ENCODE measurements around the gene VAV3. TPM values are rescaled to one million over a fixed set of nuclear protein-coding genes. Genes with fewer than 3 reads are reported as not detected.

The VAV3 gene
- polyA plus RNA-seq, 3 donors = 5.4 to 9.2 (median 9.0) TPM

- H2AFZ ChIP-seq (ENCODE audit: insufficient read depth, low read depth, low read length, poor library complexity, severe bottlenecking) = no peak overlapping the region
- no peak overlapping the region for H3K4me2 ChIP-seq (replicated peaks; ENCODE audit: extremely low read depth, low read length, poor library complexity, severe bottlenecking)
- no peak overlapping the region for H3K27ac ChIP-seq (ENCODE audit: low read depth in 1 of 2, low read length in 2 of 2)
- no peaks in the 10 kb centered on the region for H3K27me3 Mint-ChIP-seq (ENCODE audit: low read depth in 3 of 3)
- H3K27ac Mint-ChIP-seq = no peak overlapping the region
- H3K27me3 ChIP-seq (ENCODE audit: control insufficient read depth in 2 of 2, insufficient read depth in 2 of 2, low read length in 2 of 2) = no peaks in the 10 kb centered on the region
- no peaks in the 10 kb centered on the region for H3K36me3 Mint-ChIP-seq
- intact Hi-C loops (cut with micrococcal nuclease) = no loop called here
- H3K4me3 Mint-ChIP-seq = no peak overlapping the region
- no peaks in the 10 kb centered on the region for H4K20me1 ChIP-seq (ENCODE audit: insufficient read depth, low read length)
- TF ChIP-seq CTCF (IDR thresholded peaks at IDR 0.05) = no peak
- no peaks in the 10 kb centered on the region for H3K79me2 ChIP-seq (ENCODE audit: insufficient read depth, low read length)
- H3K4me1 ChIP-seq (ENCODE audit: control insufficient read depth in 1 of 2, insufficient read depth in 2 of 2, low read length in 2 of 2) = no peaks in the 10 kb centered on the region
- no peaks in the 10 kb centered on the region for H3K36me3 ChIP-seq (replicated peaks in 1 of 2; ENCODE audit: control insufficient read depth in 1 of 2, insufficient read depth in 2 of 2, low read length in 2 of 2)
- no CpG with 5 or more reads among the region's 1 CpG for WGBS (ENCODE audit: insufficient coverage)
- H3K9me3 Mint-ChIP-seq = peaks cover 0 to 2% (median 0%) of the 10 kb centered on the region in 7 donors
- no peak overlapping the region for H3K9ac ChIP-seq (ENCODE audit: insufficient read depth, low read length, poor library complexity, severe bottlenecking)
- H3K4me1 Mint-ChIP-seq = no peaks in the 10 kb centered on the region
- no peak for DNase-seq
- H3K4me3 ChIP-seq (replicated peaks in 1 of 3; ENCODE audit: low read depth in 2 of 3, low read length in 3 of 3) = no peak overlapping the region
- H3K9me3 ChIP-seq (replicated peaks in 1 of 2; ENCODE audit: control insufficient read depth in 1 of 2, insufficient read depth in 1 of 2, low read length in 2 of 2) = no peaks in the 10 kb centered on the region
Measured at GRCh38 chr1:107552781-107553180, 412.2 kb downstream of the VAV3 start.

- Histone ChIP-seq H3K9me3 (replicated peaks in 1 of 2; ENCODE audit: control insufficient read depth in 1 of 2, insufficient read depth in 1 of 2, low read length in 2 of 2) (no peaks in the 10 kb centered on the region), H3K27ac (ENCODE audit: low read depth in 1 of 2, low read length in 2 of 2) (no peak overlapping the region), H4K20me1 (ENCODE audit: insufficient read depth, low read length) (no peaks in the 10 kb centered on the region), H3K79me2 (ENCODE audit: insufficient read depth, low read length) (no peaks in the 10 kb centered on the region), H3K27me3 (ENCODE audit: control insufficient read depth in 2 of 2, insufficient read depth in 2 of 2, low read length in 2 of 2) (no peaks in the 10 kb centered on the region), H2AFZ (ENCODE audit: insufficient read depth, low read depth, low read length, poor library complexity, severe bottlenecking) (no peak overlapping the region), H3K4me3 (replicated peaks in 1 of 3; ENCODE audit: low read depth in 2 of 3, low read length in 3 of 3) (no peak overlapping the region), H3K36me3 (replicated peaks in 1 of 2; ENCODE audit: control insufficient read depth in 1 of 2, insufficient read depth in 2 of 2, low read length in 2 of 2) (no peaks in the 10 kb centered on the region), H3K4me1 (ENCODE audit: control insufficient read depth in 1 of 2, insufficient read depth in 2 of 2, low read length in 2 of 2) (no peaks in the 10 kb centered on the region), H3K4me2 (replicated peaks; ENCODE audit: extremely low read depth, low read length, poor library complexity, severe bottlenecking) (no peak overlapping the region), H3K9ac (ENCODE audit: insufficient read depth, low read length, poor library complexity, severe bottlenecking) (no peak overlapping the region)
- Mint-ChIP-seq H3K4me1 (no peaks in the 10 kb centered on the region), H3K36me3 (no peaks in the 10 kb centered on the region), H3K4me3 (no peak overlapping the region), H3K27ac (no peak overlapping the region), H3K9me3 (peaks cover 0 to 2% (median 0%) of the 10 kb centered on the region in 7 donors), H3K27me3 (ENCODE audit: low read depth in 3 of 3) (no peaks in the 10 kb centered on the region)
- WGBS (ENCODE audit: insufficient coverage) = no CpG with 5 or more reads among the region's 1 CpG
- DNase-seq = no peak
- no peak for TF ChIP-seq CTCF (IDR thresholded peaks at IDR 0.05)
- intact Hi-C loops (cut with micrococcal nuclease) = no loop called here
Measured at GRCh38 chr1:107551456-107551855, 413.5 kb downstream of the VAV3 start.

Data from CD14-positive monocyte (primary cell).